Middle frontal gyrus (tissue), 1 donor: ENCODE data around the gene UBA6.
"Not testable (repeated sequence)": the region's sequence is repeated elsewhere in the genome, so short reads cannot be mapped to it uniquely, and the experiment has no call there.

Source experiments
- DNase-seq: peaks from one replicate; pipeline ENCODE4 v3.0.0-alpha.2; 2015; ENCODE audit warnings: low spot score; ENCODE audit errors: extremely low spot score

The UBA6 gene

GRCh38 chr4:67668315-67668714 is 32.6 kb downstream of the UBA6 start:
- no peak for DNase-seq

DNA sequence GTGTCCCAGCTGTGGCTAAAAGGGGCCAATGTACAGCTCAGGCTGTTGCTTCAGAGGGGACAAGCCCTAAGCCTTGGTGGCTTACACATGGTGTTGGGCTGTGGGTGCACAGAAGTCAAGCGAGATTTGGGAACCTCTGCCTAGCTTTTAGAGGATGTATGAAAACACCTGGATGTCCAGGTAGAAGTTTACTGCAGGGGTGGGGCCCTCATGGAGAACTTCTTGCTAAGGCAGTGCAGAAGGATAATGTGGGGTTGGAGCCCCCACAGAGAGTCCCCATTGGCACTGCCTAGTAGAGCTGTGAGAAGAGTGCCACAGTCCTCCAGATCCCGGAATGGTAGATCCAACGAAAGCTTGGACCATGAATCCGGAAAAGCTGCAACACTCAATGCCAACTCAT is 40.5 kb downstream of the UBA6 start:
- DNase-seq: no peak

DNA sequence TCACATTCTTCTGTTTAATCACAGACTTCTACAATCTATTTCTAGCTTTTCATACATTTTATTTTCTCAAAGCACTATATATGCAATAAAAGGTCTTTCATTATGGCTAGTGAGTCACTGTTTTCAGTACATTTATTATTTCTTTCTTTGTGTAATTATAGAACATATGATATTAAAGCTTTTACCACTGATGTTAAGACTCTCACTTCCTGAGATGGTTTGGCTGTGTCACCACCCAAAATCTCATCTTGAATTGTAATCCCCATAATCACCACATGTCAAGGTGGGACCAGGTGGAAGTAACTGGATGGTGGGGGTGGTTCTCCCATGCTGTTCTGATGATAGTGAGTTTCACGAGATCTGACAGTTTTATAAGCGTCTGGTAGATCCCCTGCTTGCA is 41.9 kb downstream of the UBA6 start:
- no peak for DNase-seq

- no peak for DNase-seq
Measured at GRCh38 chr4:67658302-67658701, 42.7 kb downstream of the UBA6 start.

DNA sequence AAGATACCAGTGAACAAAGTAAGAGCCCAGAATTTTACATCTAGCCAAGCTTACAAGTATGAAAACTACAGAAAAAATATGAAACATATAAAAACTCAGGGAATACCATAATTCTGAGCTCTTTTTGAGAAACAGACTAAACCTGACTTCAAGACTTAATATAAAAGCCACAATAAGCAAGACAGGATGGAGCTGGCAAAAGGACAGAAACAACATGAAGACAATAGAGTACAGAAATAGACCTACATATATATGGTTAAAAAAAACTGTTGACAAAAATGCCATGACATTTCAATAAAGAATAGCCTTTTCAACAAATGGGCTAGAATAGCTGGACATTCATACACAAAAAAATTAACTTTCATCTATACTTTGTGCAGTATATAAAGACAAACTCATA is 49.4 kb downstream of the UBA6 start:
- DNase-seq: no peak

DNA sequence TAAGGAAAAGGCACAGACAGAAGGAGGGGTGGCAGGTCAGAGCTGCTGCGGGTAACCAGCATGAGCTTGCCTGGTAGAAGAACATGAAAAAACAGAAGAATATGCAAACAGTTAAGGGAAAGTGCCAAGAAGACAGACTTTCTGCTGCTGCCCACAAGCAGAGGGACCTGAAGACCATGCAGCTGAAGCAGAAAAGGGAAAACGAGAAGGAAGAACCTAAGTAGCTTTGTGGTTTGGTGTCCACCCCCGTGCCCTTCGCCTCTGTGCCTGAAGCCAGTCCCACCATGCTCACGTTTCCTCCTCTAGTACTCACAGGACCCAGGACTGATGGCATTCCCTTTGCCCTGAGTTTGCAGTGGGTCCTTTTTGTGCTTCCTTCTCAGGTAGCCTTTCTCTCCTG is 62.8 kb downstream of the UBA6 start:
- DNase-seq: no peak

GRCh38 chr4:67636978-67637377 is 64.0 kb downstream of the UBA6 start:
- DNase-seq: not testable (repeated sequence)

DNA sequence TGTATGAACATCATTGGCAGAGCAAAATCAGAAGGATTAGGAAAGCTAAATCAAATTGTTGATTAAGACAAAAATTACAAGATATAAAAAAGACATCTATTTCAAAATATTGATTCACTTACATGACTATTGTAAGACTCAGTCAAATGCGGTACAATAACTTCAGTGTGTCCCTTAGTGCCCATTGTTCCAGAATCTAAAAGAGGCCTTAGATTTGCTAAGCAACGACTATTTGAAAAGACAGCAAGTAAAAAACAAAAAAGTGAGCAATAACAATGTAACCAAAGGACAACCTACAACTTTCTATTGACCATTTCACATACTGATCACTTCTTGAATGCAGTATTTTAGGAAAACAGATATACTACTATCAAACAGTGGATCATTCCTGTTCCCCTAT is 65.6 kb downstream of the UBA6 start:
- DNase-seq: no peak

DNA sequence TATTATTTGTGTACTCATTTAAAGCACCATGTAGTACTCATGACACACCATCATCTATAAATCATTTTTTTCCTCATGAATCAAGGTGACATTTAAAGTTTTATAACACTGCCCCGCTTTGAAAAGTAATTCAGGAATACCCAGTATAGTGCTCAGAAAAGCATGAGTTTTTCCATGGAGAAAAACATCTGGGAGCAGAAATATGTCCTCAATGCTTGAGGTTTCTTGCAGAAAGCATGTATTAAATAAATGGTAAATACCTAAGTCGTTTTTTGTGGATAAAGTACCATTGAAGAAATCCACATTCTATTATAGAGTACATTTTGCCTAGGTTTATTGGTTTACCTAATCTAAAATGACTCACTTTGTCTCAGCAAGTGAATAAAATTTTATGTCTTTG is 66.2 kb downstream of the UBA6 start:
- DNase-seq: no peak

DNA sequence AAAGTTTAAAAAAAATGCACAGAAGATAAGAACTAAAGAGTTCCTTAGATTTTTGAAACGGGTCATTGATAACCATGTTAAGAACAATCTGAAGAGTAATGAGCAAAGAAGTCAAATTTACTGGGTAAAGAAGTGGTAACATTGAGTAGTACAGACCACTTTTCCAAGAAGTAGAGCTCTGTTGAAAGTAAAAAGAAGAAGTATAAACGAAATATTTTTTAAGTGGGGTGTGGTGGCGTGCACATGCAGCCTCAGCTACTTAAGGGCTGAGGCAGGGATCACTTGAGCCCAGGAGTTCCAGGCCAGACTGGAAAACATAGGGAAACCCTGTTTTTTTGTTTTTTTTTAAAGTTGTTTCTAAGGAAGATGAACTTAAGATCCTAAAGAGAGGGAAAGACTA is 68.5 kb downstream of the UBA6 start:
- no peak for DNase-seq

DNA sequence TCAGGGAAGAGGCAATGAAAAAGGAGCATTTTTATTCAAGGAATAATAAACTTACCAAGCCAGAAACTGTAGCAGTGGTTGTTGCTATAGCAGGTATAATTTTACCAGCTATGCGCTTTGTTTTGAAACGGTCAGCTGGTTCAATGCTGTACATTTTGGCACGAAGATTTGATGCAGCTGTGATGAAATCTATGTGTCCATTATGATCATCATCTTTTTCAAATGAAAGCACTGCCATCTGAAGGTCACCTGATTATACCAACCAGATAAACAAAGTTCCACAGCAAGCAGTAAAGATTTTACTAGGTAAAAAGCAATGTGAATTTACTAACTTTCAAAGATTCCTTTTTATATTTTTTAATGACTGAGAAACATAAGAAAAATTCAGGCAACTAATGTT is 76.0 kb downstream of the UBA6 start:
- DNase-seq: no peak

DNA sequence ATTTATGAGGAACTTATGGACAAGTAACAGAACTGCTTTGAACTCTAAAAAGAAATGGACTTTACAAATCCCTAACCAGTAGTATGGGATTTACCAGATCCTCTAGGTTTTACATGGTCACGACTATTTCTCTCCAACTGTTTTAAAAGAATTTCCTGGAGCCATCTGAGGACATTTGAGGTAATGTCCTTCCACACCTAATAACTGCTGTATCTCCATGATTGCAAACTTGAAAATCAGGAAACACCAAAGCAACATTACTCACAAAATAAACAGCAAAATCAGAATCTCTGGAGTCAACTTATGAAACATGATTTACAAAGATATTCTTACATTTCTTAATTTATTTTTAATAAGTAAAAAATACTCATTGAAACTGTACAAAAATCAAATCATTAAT is 84.5 kb downstream of the UBA6 start:
- DNase-seq: no peak

GRCh38 chr4:67615119-67615518 is 85.8 kb downstream of the UBA6 start:
- no peak for DNase-seq

GRCh38 chr4:67614186-67614585 is 86.8 kb downstream of the UBA6 start:
- DNase-seq: no peak

DNA sequence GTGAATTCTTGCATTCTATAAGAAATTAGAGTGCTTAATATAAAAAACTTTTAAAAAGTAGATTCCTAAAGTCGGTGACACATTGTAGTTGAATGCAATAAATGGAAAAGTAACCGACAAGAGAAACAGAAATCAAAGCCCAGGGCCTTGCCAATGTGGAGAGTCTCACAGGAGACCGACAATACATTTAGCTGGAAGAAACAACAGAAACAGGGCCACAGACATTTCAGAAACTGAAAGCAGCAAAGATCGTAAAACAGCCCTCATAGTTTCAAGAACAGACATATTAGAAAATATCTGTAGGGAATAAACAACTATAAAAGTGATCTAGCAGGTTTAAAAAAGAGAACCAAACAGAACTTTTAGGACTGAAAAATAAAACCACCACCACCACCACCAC is 92.9 kb downstream of the UBA6 start:
- DNase-seq: no peak

DNA sequence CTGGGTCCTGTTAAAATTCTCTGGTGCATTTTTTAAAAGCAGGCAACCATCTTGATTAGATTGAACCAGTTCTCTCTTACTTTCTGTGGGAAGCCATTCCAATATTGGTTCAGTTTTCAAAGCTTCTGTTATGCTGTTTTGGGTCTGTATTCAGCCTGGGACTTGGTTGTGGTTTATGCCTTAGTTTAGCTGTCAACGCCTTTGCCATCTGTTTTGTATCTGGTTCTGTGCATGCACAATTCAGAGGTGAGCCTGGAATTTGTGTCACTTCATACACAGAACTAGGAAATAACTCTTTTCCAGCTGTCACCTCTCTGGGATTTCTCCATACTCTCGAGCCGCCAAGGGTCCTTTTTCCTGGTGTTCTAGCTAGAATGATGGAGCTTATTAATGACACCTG is 96.2 kb downstream of the UBA6 start:
- no peak for DNase-seq

DNA sequence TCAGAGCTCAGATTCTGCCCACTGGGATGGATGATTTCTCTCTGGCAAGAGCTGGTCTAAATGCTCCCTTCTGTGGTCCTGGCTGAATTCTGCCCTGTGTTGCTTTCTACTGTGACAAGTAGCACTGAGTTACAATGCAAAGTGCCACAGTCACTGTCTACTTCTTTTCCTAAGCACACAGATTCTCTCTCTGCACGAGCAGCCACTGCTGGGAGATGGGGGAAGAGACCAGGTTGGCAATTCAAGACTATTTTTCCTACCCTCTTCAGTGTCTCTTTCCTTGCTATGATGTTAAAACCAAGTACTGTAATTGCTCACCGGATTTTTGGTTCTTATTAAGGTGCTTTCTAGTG is 97.0 kb downstream of the UBA6 start:
- DNase-seq: no peak

DNA sequence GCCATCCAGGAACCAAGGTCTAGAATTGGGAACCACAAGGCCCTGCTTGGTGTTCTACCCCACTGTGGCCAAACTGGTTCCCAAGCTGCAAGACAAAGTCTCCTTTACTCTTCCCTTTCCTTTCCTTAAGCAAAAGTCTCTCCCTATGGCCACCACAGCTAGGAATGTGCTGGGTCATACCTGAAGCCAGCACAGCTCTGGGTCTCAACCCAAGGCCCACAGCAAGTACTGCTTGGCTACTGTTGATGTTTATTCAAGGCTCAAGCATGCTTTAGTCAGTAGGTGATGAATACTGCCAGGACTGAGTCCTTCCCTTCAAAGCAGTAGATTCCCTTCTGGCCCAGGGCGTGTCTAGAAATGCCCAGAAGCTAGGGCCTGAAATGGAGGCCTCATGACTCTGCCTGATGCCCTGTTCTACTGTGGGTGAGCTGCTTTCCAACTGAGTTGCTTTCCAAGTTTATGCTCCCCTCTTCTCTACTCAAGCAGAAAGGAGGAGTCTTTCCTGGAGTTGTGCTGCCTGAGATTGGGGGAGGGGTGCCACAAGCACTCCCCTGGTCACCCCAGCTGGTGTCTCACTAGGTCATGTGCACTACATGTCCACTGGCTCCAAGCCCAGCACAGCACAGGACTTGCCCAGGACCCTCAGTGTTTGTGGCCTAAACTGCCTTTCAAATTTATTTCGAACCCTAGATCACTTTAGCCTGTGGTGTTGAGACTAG is 97.5 kb downstream of the UBA6 start:
- no peak for DNase-seq

DNA sequence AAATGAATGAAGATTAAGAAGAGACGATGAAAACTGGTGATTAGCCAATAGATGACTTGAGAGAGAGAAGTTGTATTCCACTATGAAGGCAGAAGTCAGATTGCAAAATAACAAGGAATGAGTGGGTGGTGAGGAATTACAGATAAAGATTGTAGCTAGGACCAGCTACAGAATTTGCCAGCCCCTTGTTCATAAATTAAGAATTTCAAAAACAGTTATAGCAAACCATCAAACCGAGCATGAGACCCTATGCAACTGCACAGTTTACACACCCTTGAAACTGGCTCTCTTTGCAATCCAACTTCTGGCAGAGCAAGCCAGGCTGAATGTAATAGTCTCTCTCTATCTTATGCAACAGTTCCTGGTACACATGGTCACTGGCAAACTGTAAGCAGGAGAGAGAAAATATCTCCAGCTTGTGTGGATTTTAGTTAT is 107.2 kb downstream of the UBA6 start:
- DNase-seq: no peak

DNA sequence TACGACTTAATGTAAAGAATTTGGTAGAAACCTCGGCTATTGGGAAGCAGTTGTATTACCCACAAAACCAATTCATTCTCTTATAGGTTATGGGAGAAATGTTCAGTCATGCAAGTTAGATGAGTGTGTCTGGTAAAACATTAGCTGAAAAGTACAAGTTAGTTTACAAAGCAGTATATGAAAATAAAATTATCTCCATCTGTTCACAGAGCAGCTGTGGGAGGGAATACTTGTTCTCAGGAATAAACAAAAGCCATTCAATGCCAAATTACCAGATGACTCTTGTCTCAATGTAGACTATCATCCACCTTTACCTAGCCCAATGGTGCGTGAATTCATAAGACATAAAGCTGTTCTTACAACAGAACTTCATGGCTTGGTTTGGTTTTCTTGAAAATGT is 113.8 kb downstream of the UBA6 start:
- DNase-seq: no peak

- DNase-seq: no peak
Measured at GRCh38 chr4:67584496-67584895, 116.5 kb downstream of the UBA6 start.

- DNase-seq: no peak
Measured at GRCh38 chr4:67581913-67582312, 119.0 kb downstream of the UBA6 start.

DNA sequence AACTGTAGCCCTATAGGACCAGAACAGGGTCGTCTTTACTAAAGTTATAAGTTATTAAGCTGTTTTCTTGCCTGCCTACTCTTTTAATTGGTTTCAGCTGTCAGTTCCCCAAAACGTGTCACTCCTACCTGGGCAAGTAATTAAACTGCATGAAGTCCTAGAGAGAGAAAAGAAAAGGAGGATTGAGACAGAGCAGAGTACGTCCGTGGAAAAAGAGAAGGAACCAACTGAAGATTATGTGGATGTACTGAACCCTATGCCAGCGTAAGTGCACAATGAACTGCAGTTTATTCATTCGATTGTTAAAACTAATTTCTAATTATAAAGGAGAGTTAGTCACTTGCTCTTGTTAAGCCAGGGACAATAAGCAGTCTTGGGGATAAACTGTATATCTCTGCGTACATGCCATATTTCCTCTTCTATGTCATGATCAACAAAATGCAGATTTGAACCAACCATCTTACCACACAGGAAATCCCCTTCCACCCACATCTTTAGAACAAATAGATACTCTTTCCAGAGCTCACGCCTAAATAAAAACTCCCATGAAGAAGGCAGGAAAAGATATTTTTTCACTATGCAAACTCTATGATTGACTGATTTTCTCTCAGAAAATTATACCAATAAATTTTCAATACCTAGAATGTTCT is 119.6 kb downstream of the UBA6 start:
- DNase-seq: no peak
